HCT116 (cell line): ENCODE results near the gene PIAS4. TPM values are rescaled to one million over a fixed set of nuclear protein-coding genes. Genes with fewer than 3 reads are reported as not detected.

Experiments used
- ATAC-seq: fragments of 200-7000 bp; cut with Tn5 transposase; 2 replicates; pipeline ENCODE4 v1.9.1; 2020; ENCODE audit warnings: mild to moderate bottlenecking, moderate library complexity
- BruUV-seq: library from RNA; stranded (reverse); fragments of 400-500 nt; replicated peaks from 2 replicates; lab custom pipeline; 2021; lab: Mats Ljungman, UMichigan
- CTCF ChIA-PET: fragments of 300-600 bp; sonication (Branson Sonifier 250); formaldehyde crosslinking; loops from one replicate; lab custom pipeline; 2021; ENCODE audit warnings: antibody characterized with exemption; lab: Charles Lee
- POLR2A ChIA-PET: fragments of 300-600, 350-600 bp; sonication (Branson Sonifier 250); formaldehyde crosslinking; loops from one replicate; lab custom pipeline; 2021; ENCODE audit warnings: antibody characterized with exemption; lab: Charles Lee
- RAD21 ChIA-PET, 2 experiments: fragments of 300-600 bp; sonication (Branson Sonifier 250); formaldehyde crosslinking; loops; one replicate each; lab custom pipeline; 2023; ENCODE audit warnings: low total read pairs in 2 of 2; ENCODE audit not compliant: uncharacterized antibody in 2 of 2, unreplicated experiment in 2 of 2, low non-redundant PET in 1 of 2; lab: Charles Lee
- DNase-seq: peaks from one replicate; pipeline ENCODE4 v3.0.0-alpha.2; 2010; ENCODE audit warnings: low read depth, low spot score
- H2AFZ ChIP-seq: fragments of 200-600 bp; shearing (Covaris generic), sonication (generic); 2 replicates; pipeline ENCODE4 v1.6.1; 2017; ENCODE audit warnings: low read depth, mixed run types, mixed read lengths, antibody characterized with exemption, low read length; ENCODE audit not compliant: poor library complexity, severe bottlenecking
- H3K27ac ChIP-seq: 2 replicates; pipeline ENCODE4 v1.5.1; 2012; ENCODE audit warnings: low read depth, low read length
- H3K27me3 ChIP-seq: fragments of 200-600 bp; sonication (generic); 2 replicates; pipeline ENCODE4 v1.6.1; 2016; ENCODE audit warnings: mixed run types, low read length, mixed read lengths; ENCODE audit not compliant: insufficient read depth
- H3K36me3 ChIP-seq, 2 experiments: fragments of 200-500 bp in 1 of 2; fragments of 200-600 bp in 1 of 2; sonication (Bioruptor generic) in 1 of 2; sonication (generic) in 1 of 2; 2 replicates each; pipeline versions ENCODE4 v1.5.1 to v1.6.1; 2014 to 2016; ENCODE audit warnings: low read length in 2 of 2, inconsistent platforms in 1 of 2, mixed read lengths in 1 of 2, mixed run types in 1 of 2; ENCODE audit not compliant: insufficient read depth in 2 of 2, control insufficient read depth in 1 of 2
- H3K4me1 ChIP-seq, 2 experiments: fragments of 200-600 bp in 1 of 2; sonication (generic) in 1 of 2; 2 replicates each; pipeline versions ENCODE4 v1.5.1 to v1.6.1; 2012 to 2017; ENCODE audit warnings: low read length in 2 of 2, inconsistent platforms in 1 of 2, mild to moderate bottlenecking in 1 of 2, mixed read lengths in 1 of 2, mixed run types in 1 of 2, moderate library complexity in 1 of 2; ENCODE audit not compliant: insufficient read depth in 2 of 2, control insufficient read depth in 1 of 2
- H3K4me2 ChIP-seq: fragments of 200-600 bp; sonication (generic); 2 replicates; pipeline ENCODE4 v1.6.1; 2017; ENCODE audit warnings: mixed run types, low read length, mixed read lengths
- H3K4me3 ChIP-seq, 2 experiments: fragments of 200-600 bp in 1 of 2; sonication (generic) in 1 of 2; replicated peaks in 1 of 2; 2 replicates each; pipeline ENCODE4 v1.5.1; 2011 to 2016; ENCODE audit warnings: low read length in 2 of 2, control low read depth in 1 of 2, low read depth in 1 of 2, mild to moderate bottlenecking in 1 of 2, mixed read lengths in 1 of 2, mixed run types in 1 of 2
- H3K79me2 ChIP-seq: fragments of 200-600 bp; sonication (generic); 2 replicates; pipeline ENCODE4 v1.6.1; 2017; ENCODE audit warnings: mild to moderate bottlenecking, mixed run types, low read length, moderate library complexity, mixed read lengths; ENCODE audit not compliant: insufficient read depth
- H3K9ac ChIP-seq: fragments of 200-600 bp; sonication (generic); 2 replicates; pipeline ENCODE4 v1.6.1; 2016; ENCODE audit warnings: low read length, mixed read lengths
- H3K9me2 ChIP-seq: fragments of 200-600 bp; sonication (generic), shearing (Covaris generic); 2 replicates; pipeline ENCODE4 v1.6.1; 2017; ENCODE audit warnings: mixed run types, mild to moderate bottlenecking, moderate library complexity; ENCODE audit not compliant: insufficient read depth
- H3K9me3 ChIP-seq, 2 experiments: fragments of 200-500 bp in 1 of 2; fragments of 200-600 bp in 1 of 2; sonication (Bioruptor generic) in 1 of 2; sonication (generic) in 1 of 2; 2 replicates each; pipeline ENCODE4 v1.6.1; 2014 to 2017; ENCODE audit warnings: low read length in 2 of 2, mixed read lengths in 2 of 2, inconsistent platforms in 1 of 2, low read depth in 1 of 2, mild to moderate bottlenecking in 1 of 2, mixed run types in 1 of 2, moderate library complexity in 1 of 2; ENCODE audit not compliant: control insufficient read depth in 1 of 2, insufficient read depth in 1 of 2
- H4K20me1 ChIP-seq: fragments of 200-600 bp; sonication (generic), shearing (Covaris generic); 2 replicates; pipeline ENCODE4 v1.6.1; 2017; ENCODE audit warnings: mixed run types, mild to moderate bottlenecking, moderate library complexity; ENCODE audit not compliant: insufficient read depth
- ATF3 ChIP-seq: IDR thresholded peaks from 2 replicates; pipeline ENCODE4 v1.6.1; 2012
- CBX3 ChIP-seq: IDR thresholded peaks from 2 replicates; pipeline ENCODE4 v1.6.1; 2012; ENCODE audit warnings: low read depth
- EZH2phosphoT487 ChIP-seq: fragments of 200-600 bp; IDR thresholded peaks from 2 replicates; pipeline ENCODE4 v1.6.1; 2018; ENCODE audit warnings: antibody characterized with exemption, borderline replicate concordance
- FOSL1 ChIP-seq: IDR thresholded peaks from 2 replicates; pipeline ENCODE4 v1.6.1; 2012; ENCODE audit warnings: low read depth
- JUND ChIP-seq: IDR thresholded peaks from 2 replicates; pipeline ENCODE4 v1.6.1; 2012
- MAX ChIP-seq: IDR thresholded peaks from 2 replicates; pipeline ENCODE4 v1.6.1; 2012
- RAD21 ChIP-seq: IDR thresholded peaks from 2 replicates; pipeline ENCODE4 v1.6.1; 2012; ENCODE audit warnings: low read depth, mild to moderate bottlenecking
- YY1 ChIP-seq: IDR thresholded peaks from 2 replicates; pipeline ENCODE4 v1.6.1; 2011; ENCODE audit warnings: low read length, low read depth, moderate library complexity, mild to moderate bottlenecking; ENCODE audit not compliant: insufficient replicate concordance; ENCODE audit errors: extremely low read depth
- ZBTB33 ChIP-seq: IDR thresholded peaks from 2 replicates; pipeline ENCODE4 v1.6.1; 2011; ENCODE audit warnings: mild to moderate bottlenecking, low read length, moderate library complexity; ENCODE audit not compliant: insufficient replicate concordance; ENCODE audit errors: extremely low read depth
- ZFX ChIP-seq: fragments of 450-650 bp; IDR thresholded peaks from 2 replicates; pipeline ENCODE4 v1.6.1; 2017
- intact Hi-C: fragments of 100-400 bp; cut with micrococcal nuclease; formaldehyde crosslinking; loops from 2 replicates; pipeline ENCODE4 v1.10.0; 2022
- total RNA-seq: library from RNA; stranded (reverse); gene quantifications from one replicate; pipeline ENCODE4 v1.2.1, GENCODE V29; 2021; ENCODE audit not compliant: unreplicated experiment

The PIAS4 gene
- total RNA-seq, 1 experiment from 2014 or later = 28.4 TPM

- CTCF ChIA-PET = no interaction called here
- DNase-seq (no peak), ATAC-seq (no peak)
- H3K79me2 ChIP-seq = no peaks in the 10 kb centered on the region
- RAD21 ChIA-PET = no interaction called here
- H3K27ac ChIP-seq = no peak overlapping the region
- H4K20me1 ChIP-seq = no peaks in the 10 kb centered on the region
- no peak overlapping the region for H3K4me3 ChIP-seq
- BruUV-seq = no TSS peak
- no peak overlapping the region for H2AFZ ChIP-seq
- POLR2A ChIA-PET = no interaction called here
- TF ChIP-seq ZBTB33 (no peak), YY1 (no peak), JUND (no peak), FOSL1 (no peak), MAX (no peak), ZFX (no peak), RAD21 (no peak), CBX3 (no peak), ATF3 (no peak), EZH2phosphoT487 (no peak)
- intact Hi-C loops = no loop called here
- H3K4me2 ChIP-seq = no peak overlapping the region
- H3K36me3 ChIP-seq = peaks cover 3 to 23% of the 10 kb centered on the region in 2 experiments
- no peaks in the 10 kb centered on the region for H3K27me3 ChIP-seq
- no peaks in the 10 kb centered on the region for H3K9me2 ChIP-seq
- peaks cover 0 to 6% of the 10 kb centered on the region in 2 experiments; a peak in 1 of 4 replicates for H3K9me3 ChIP-seq
- no peaks in the 10 kb centered on the region for H3K4me1 ChIP-seq
- no peak overlapping the region for H3K9ac ChIP-seq
These were observed 27.6 kb downstream of the PIAS4 start for GRCh38 chr19:4035018-4035566.
